Activated T-cell treated with anti-CD3 and anti-CD28 coated beads, Interleukin-2, amount 50 U/mL, for 48 hours (primary cell): ENCODE measurements around the gene MAN1C1.
"Not testable (repeated sequence)": the region's sequence is repeated elsewhere in the genome, so short reads cannot be mapped to it uniquely, and the experiment has no call there.

Source experiments
- DNase-seq, 2 experiments: peaks; one replicate each; pipeline ENCODE4 v3.0.0-alpha.2; 2020

Gene MAN1C1

DNA sequence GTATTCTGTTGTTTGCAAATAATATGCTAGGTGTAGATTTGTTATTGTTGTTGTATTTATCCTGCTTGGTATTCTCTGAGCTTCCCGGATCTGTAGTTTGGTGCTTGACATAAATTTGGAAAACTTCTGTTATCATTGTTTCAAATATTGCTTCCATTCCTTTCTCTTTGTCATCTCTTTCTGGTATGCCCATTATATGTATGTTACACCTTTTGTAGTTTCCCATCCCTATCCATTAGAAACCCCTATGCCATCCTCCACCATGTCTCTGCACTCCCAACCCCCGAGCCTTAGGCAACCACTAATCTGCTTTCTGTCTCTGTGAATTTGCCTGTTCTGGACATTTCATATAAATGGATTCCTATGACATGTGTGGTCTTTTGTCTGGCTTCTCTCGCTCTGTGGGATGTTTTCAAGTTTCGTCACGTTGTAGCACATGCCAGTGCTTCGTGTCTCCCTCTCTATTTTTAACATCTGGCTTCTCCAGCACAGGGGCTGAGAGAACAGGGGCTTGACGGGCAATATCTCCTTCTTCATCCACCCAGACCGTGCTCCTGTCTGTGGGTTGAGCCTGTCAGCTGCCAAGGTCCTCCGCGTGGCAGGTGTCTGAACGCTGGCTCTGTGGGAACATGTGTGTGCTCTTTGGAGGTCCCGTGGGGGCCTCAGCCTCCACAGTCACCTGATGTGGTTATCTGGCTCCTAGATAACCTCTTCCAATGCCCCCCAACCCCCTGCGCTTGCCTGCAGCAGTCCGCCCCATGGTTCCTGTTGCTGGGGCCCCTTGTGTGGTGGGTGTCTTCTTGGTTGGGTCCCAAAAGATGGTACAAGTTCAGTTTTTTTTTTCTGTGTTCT, 32.8 kb upstream of the MAN1C1 start:
- DNase-seq, result no peak

DNA sequence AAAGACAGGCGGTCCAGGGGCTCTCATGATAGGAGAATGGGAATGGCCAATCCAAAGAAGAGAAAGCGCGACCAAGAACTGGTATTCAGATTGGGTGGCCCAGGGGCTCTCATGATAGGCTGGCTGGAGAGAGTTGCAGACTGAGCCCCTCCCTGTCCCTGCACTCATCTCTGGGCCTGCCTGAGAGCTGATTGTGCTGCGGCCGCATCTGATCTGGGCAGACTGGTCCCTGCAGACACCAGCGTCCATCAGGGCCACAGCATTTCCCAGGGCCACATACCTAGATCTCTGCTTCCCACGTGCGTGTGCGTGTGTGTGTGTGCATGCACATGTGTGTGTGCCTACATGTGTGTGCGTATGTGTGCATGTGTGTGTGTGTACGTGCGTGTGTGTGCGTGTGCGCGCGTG, 30.4 kb upstream of the MAN1C1 start:
- no peak for DNase-seq

GRCh38 chr1:25587290-25587689, 29.3 kb upstream of the MAN1C1 start:
- no peak for DNase-seq

DNA sequence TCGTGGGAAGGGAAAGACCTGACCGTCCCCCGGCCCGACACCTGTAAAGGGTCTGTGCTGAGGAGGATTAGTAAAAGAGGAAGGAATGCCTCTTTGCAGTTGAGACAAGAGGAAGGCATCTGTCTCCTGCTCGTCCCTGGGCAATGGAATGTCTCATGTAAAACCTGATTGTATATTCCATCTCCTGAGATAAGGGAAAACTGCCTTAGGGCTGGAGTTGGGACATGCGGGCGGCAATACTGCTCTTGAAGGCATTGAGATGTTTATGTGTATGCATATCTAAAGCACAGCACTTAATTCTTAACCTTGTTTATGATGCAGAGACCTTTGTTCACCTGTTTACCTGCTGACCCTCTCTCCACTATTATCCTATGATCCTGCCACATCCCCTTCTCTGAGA, 28.4 kb upstream of the MAN1C1 start:
- DNase-seq, result not testable (repeated sequence)

DNA sequence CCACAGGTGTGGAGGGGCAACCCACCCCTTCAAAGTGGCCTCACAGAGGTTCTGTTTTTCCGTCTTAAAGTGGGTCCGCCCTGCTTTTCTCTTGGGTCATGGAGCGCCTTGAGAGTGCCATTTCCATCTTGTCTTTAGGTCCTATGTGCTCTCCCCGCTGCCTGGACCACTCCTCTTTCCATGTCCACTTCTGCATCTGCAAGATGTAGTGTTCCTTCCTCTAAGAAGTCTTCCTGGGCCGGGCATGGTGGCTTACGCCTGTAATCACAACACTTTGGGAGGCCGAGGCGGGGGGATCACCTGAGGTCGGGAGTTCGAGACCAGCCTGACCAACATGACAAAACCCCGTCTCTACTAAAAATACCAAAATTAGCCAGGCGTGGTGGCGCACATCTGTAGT, 27.8 kb upstream of the MAN1C1 start:
- not testable (repeated sequence) for DNase-seq

DNA sequence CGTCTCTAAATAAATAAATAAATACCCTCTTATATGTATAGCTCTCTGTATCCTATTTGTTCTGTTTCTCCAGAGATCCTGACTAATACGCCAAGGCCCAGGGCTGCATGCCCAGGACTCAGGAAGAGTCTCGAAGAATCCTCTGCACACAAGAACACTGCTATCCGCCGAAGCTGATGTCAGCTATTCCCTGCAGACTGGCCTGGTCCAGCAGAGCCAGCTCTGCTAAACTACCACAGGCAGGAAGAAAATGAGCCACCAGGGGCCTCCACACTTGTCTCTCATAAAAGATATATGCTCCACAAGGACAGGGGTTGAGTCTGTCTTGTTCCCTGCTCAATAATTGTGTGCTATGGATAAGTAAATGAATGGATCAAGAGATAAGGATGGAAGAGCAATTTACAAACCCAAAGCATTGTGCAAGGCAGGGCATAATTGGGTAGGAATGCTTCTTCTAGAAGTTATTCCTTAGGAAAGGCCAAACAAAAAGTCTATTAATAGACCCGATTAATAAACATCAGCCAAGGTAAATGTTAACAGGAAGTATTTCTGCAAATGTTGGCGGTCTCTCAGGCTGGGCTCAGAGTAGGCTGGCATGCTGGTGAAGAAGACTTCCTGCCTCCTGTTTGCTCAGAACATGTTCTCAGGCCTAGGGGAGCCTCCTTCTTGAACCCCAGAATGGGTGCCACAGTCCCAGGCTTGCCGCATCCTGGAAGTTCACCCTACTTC, 26.3 kb upstream of the MAN1C1 start:
- no peak for DNase-seq

- DNase-seq, result no peak
Observed at GRCh38 chr1:25593861-25594260, 22.7 kb upstream of the MAN1C1 start.

DNA sequence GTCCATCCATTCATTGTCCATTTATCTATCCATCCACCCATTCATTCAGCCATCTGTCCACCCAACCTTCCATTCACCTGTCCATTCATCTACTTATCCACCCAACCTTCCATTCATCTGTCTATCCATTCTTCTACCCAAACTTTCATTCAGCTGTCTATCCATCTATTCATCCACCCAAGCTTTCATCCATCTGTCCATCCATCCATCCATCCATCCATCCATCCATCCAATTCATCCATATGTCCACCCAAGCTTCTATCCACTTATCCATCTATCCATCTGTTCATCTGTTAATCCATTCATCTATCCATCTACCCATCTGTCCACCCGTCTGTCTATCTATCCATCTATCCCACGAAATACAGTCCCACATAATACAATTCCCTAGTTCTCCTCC, 21.6 kb upstream of the MAN1C1 start:
- DNase-seq, result no peak

DNA sequence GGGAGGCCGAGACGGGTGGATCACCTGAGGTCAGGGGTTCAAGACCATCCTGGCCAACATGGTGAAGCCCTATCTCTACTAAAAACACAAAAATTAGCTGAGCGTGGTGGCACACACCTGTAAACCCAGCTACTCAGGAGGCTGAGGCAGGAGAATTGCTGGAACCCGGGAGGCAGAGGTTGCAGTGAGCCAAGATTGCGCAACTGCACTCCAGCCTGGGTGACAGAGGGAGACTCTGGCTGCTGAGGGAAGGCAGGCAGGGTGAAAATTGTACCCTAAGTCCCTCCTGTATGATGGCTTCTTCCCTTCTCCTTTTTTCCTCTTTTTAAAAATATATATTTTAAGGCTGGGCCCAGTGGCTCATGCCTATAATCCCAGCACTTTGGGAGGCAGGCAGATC, 19.9 kb upstream of the MAN1C1 start:
- DNase-seq, result not testable (repeated sequence)

DNA sequence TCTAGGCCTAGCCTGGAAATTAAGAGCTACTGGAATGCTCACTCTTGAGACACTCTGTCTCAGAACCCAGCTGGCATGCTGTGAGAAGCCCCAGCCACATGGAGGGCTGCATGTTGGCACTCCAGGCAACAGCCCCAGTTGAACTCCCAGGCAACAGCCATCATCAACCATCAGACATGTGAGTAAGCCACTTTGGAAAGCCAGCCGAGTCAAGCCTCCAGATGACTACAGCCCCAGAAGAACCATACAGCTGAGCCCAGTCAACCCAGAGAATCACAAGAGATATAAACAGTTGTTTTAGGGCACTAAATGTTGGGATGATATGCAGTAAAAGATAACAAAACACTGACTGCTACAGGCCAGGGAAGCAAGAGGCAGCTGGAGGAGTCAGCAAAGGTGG, 17.7 kb upstream of the MAN1C1 start:
- DNase-seq, result no peak

GRCh38 chr1:25599969-25600610, 16.5 kb upstream of the MAN1C1 start:
- DNase-seq, result no peak

GRCh38 chr1:25600971-25601699, 15.5 kb upstream of the MAN1C1 start:
- not testable (repeated sequence) for DNase-seq

GRCh38 chr1:25603779-25604538, 12.6 kb upstream of the MAN1C1 start:
- DNase-seq, result not testable (repeated sequence)

GRCh38 chr1:25607123-25607522, 9.5 kb upstream of the MAN1C1 start:
- no peak for DNase-seq

DNA sequence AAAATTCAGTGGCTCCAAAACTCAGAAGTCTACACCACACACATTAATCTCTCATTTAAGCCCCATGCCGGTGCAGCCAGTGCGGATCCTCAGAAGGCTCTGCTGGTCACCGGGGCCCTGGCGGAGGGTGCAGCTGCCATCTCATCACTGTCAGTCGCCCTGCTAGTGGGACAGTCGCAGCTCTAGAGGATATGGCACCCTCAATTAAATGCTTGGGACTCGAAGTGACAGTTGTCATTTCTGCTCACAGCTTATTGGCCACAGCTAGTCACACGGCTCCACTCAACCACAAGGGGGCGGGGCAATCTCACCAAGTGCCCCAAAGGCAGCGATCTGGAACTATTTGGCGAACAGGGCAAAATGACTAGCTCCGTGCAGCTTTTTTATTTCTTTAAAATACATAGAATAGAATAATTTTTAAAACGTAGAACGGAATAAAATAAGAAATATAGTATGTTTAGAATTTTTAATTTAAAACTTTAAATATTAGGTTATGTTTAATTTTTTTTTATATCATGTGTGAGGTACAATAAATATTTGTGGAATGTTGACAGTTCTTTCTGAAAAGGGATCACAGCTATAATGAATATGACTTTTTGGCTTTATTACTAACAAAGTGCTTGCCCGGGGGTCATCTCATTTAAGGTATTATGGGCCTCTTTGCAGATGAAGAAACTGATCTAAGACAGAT, 8.0 kb upstream of the MAN1C1 start:
- peak; percentile 91 for DNase-seq

- no peak for DNase-seq
Observed at GRCh38 chr1:25609921-25610320, 6.7 kb upstream of the MAN1C1 start.

DNA sequence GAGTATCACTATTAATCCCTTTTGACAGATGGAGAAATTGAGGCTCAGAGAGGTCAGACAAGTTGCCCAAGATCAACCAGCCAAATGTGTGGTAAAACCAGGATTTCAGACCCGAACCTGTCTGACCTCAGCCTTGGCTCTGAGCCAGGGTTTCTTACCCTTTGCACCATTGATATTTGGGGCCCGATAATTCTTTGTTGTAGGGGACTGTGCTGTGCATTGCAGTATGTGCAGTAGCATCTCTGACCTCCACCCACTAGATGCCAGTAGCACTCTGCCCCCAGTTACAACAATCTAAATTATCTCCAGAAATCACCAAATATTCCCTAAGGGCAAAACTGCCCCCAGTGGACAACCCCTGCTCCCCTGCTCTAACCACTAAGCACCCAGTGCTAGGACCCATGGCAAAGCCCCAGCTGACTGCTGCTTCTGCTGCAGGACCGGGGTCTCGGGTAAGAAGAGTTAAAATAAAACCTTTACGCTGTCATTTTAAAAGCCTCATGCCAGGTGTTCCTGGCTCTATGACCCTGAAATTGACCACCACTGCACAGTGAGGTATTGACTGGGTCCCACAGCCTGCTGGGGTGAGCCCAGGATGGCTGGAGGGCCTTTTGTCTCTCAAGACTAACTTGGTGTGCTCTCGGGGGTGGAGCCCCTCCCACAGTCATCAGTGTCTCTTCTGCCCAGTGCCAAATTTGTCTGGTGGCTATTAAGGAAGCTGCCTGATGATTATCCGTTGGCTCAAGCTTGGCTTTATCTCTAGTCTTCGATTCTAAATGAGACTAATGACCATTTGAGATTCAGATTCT, 5.6 kb upstream of the MAN1C1 start:
- DNase-seq, result no peak

- DNase-seq, result no peak
Observed at GRCh38 chr1:25611843-25612242, 4.7 kb upstream of the MAN1C1 start.

GRCh38 chr1:25612421-25612820, 4.2 kb upstream of the MAN1C1 start:
- DNase-seq, result no peak

- DNase-seq, result no peak
Observed at GRCh38 chr1:25613091-25613490, 3.5 kb upstream of the MAN1C1 start.
